Measurements from ENCODE around the gene HOXC10.

The HOXC10 gene

DNA sequence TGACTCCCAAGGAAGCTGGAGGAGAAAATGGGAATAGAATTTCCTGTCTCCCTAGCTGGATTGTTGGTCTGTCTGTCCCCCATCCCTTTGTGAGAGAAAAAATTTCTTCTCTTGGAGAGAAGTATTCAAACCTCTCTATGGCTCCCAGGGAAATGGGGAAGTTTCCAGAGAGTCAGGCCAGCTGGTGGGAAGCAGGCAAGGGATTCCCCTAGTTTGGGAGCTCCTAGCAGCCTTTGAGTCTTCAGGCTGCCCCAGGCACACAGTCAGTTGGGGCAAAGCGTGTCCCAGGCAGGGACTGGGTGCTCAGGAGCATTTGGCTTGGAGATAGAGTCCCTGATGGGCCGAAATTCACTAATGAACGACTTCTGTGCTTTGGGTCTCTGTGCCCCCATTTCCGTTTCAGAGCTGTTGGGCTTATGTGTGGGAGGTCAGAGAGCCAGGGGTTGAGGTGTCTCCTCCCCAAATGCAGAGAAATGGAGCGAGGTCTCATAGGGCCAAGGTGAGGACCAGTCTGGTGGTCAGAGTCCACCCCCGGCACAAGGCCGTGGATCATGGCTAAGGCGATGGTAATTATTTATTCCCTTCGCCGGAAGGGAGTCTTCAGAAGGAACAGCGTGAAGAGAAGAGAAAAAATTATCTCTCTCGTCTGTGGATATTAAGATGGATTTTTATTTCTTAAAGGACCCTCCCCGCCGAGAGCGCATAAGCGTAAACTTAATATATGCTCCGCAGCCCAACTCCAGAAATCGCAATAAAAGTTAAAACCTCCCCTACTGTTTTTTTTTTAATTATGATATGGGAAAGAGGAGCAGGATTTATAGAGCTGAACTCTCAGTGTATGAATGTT is 8.4 kb downstream of the HOXC10 start:
- no peak for TF ChIP-seq CTCF (conservative IDR thresholded peaks at IDR 0.05)
- H3K27ac ChIP-seq: no peak overlapping the region

DNA sequence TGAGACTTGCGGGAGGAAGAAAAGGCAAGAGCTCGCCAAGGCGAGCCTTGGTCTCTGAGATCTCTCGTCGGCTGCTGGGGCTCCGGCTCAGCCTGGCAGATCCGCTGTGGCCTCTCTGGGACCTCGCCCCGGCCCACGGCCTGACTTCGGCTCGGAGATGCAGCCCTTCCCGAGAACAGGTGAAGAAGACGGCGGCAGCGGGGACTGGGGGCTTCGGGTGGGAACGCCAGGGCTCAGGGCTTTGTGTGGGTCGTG is 9.0 kb downstream of the HOXC10 start:
- no peak for TF ChIP-seq CTCF (conservative IDR thresholded peaks at IDR 0.05)
- no peak overlapping the region for H3K27ac ChIP-seq

- no peak overlapping the region for H3K27ac ChIP-seq
- TF ChIP-seq CTCF (conservative IDR thresholded peaks at IDR 0.05): no peak
Observed at GRCh38 chr12:53994264-53995001, 9.5 kb downstream of the HOXC10 start.

DNA sequence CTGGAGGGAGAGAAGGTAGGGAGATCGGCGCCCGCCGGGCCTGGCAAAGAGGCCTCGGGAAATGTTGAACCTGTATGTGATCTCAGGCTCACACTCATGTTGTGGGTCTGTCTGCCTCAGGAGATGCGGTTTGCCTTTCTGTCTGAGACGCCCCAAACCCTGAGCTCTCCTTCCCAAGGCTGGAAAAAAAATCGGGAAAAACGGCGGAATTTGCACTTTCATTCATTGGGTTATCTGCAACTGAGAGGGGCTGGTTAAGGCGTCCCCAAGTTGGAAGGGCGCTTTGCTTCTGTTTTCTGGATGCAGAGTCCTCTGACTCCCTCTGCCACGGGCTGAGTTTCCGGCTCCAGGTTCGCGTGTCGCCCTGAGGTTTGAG is 10.0 kb downstream of the HOXC10 start:
- TF ChIP-seq CTCF (conservative IDR thresholded peaks at IDR 0.05): no peak
- no peak overlapping the region for H3K27ac ChIP-seq

DNA sequence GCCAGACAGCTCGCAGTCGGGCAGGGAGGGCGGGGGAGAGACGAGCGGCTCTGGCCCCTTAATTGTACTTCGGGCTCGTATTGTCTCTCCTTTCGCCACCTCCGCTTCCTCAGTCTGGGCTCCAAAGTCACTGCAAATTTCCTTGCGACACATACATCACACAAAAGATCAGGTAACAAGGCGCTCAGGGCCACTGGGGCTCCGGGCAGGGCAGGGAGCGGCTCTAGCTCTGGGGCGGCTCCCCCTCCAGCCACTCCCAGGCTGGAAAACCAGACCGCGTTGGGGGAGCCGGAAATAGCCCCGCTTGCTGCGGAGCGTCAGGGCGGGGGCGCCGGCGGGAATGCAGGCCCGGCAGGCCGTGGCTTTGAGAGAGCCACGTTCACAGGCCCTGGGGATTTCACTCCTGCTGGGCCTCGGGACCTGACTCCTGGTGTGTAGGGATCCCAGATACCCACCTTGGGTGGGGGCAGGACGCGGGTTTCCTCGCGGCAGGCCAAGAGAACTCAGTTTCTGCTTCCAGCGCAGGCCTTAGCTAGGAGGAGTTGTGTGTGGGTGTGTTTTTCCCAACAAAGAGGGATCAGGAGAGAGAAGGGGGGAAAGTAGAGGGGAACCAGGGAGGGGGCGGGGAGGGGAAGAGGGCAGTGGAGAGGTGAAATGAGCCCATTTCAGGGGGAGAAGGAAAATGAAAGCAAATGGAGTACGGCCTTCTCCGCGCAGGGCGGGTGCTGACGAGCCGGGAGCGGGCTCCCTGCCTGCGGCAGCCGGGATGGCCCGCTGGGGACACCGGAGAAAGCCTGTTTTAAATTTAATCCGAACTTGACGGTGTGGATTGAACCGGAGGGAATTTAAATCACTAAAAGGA is 10.7 kb downstream of the HOXC10 start:
- no peak overlapping the region for H3K27ac ChIP-seq
- TF ChIP-seq CTCF (conservative IDR thresholded peaks at IDR 0.05): no peak

GRCh38 chr12:53996240-53997203 is 11.6 kb downstream of the HOXC10 start:
- TF ChIP-seq CTCF (conservative IDR thresholded peaks at IDR 0.05): no peak
- H3K27ac ChIP-seq: no peak overlapping the region
